HEK293T (cell line): ENCODE results near the gene TUBG2.

Source experiments
- PKNOX1 ChIP-seq: fragments of 450-650 bp; IDR thresholded peaks from 2 replicates; pipeline ENCODE4 v1.6.1; 2016
- SUZ12 ChIP-seq: fragments of 450-650 bp; IDR thresholded peaks from 2 replicates; pipeline ENCODE4 v1.6.1; 2016; ENCODE audit warnings: mild to moderate bottlenecking
- TARDBP ChIP-seq: fragments of 450-650 bp; IDR thresholded peaks from 2 replicates; pipeline ENCODE4 v1.6.1; 2016

GRCh38 chr17:42613699-42614295 lies 45.3 kb upstream of the TUBG2 start:
- TF ChIP-seq PKNOX1 (no peak), SUZ12 (no peak), TARDBP (no peak)
